Heart left ventricle (tissue), 13 donors: Measurements from ENCODE around the gene ARRB1.

ENCODE experiments used
- POLR2A ChIP-seq, 2 donors: fragments of 450-650 bp; IDR thresholded peaks; one replicate each; pipeline ENCODE4 v1.6.1; 2017; ENCODE audit warnings: antibody characterized with exemption in 2 of 2, mild to moderate bottlenecking in 2 of 2, moderate library complexity in 2 of 2
- TF ChIP-seq, protein P1 (sequence below), 12 donors: fragments of 200-600 bp; sonication (generic) in 4 of 12; IDR thresholded peaks; one replicate each; pipeline versions ENCODE4 v1.5.0 to v1.8.0; 2018 to 2022; ENCODE audit warnings: antibody characterized with exemption in 12 of 12, mild to moderate bottlenecking in 5 of 12
- donor health status: ischemic (EF 13 %, LVEDD 7.1; RV severe dilation, severe dysfunction).
- donor health status: DM: no; HTN: yes; CAD: no.
- donor health status: DM: no; HTN: no; CAD: no.
- donor health status: ischemic (EF 25% LVEDD 6.9; RV normal size, moderate dysfunction).
- donor health status: ischemic (EF 25% LVEDD 5.7; RV mildly dilated, moderate dysfunction).
- donor health status: ischemic (EF 35%, LVEDD 5.7; RV mildly dilated, moderate dysfunction).
- donor health status: nonischemic (EF 11% LVEDD 7.7; RV severe dilation, severe dysfunction).
- donor health status: DM: yes; HTN: yes; CAD: no.
- donor health status: PGD.
- donor health status: ischemic (EF 29% LVEDD 5.4; RV normal size, mild dysfunction).
- donor health status: nonischemic (EF 23%, LVEDD 6.1; RV moderate dilation, normal function).

DNA sequence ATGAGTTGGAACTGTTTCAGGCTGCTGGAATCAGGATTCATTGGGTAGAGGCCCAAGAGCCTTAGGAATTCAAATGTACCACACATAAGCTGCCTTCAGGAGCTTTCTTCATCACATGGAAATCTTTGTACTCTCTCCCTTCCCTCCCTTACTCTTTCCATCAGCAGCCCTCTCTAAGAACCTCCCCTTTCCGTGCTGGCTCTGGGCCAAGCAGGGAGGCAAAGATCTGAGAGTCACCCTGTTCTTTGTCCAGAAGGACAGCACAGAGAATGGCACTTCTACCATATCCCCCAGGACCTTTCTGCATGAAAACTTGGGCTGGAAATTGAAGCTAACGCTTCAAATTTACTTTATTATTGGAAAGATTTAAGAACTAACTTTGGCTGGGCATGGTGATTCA lies 131.6 kb downstream of the ARRB1 start:
- TF ChIP-seq, protein P1, sequence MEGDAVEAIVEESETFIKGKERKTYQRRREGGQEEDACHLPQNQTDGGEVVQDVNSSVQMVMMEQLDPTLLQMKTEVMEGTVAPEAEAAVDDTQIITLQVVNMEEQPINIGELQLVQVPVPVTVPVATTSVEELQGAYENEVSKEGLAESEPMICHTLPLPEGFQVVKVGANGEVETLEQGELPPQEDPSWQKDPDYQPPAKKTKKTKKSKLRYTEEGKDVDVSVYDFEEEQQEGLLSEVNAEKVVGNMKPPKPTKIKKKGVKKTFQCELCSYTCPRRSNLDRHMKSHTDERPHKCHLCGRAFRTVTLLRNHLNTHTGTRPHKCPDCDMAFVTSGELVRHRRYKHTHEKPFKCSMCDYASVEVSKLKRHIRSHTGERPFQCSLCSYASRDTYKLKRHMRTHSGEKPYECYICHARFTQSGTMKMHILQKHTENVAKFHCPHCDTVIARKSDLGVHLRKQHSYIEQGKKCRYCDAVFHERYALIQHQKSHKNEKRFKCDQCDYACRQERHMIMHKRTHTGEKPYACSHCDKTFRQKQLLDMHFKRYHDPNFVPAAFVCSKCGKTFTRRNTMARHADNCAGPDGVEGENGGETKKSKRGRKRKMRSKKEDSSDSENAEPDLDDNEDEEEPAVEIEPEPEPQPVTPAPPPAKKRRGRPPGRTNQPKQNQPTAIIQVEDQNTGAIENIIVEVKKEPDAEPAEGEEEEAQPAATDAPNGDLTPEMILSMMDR (IDR thresholded peaks at IDR 0.05) = no peak
- TF ChIP-seq POLR2A (IDR thresholded peaks at IDR 0.05) = no peak
